ENCODE results near the gene ANKRD29.

Gene ANKRD29

GRCh38 chr18:23551978-23552377 is 110.7 kb downstream of the ANKRD29 start:
- no peak for DNase-seq

- DNase-seq: no peak
Measured at GRCh38 chr18:23550898-23551297, 111.8 kb downstream of the ANKRD29 start.

Data from CD4-positive, alpha-beta T cell treated with Interleukin-10 for 1 hour (primary cell).